HG03045 (cell line): ENCODE data around the gene ACLY.
A peak's percentile ranks its signal among the peaks of the same experiment; 100 is the strongest.

Source experiments
- ATAC-seq: cut with Tn5 transposase; IDR thresholded peaks from one replicate; pipeline ENCODE4 v1.9.1; 2021; ENCODE audit warnings: mild to moderate bottlenecking, moderate library complexity; ENCODE audit not compliant: unreplicated experiment

ACLY gene

GRCh38 chr17:41918314-41919164, at the start of gene ACLY:
TSS of gene ACLY (minus strand) at chr17:41918951. CDS start at chr17:41913873, 5,078 bp downstream.
- ATAC-seq, result peak; percentile 92

GRCh38 chr17:41967921-41968578, 49.3 kb upstream of the ACLY start:
- ATAC-seq, result no peak

GRCh38 chr17:41967141-41967920, 48.6 kb upstream of the ACLY start:
- no peak for ATAC-seq

- ATAC-seq, result peak; percentile 68
Measured at GRCh38 chr17:41966463-41967140, 47.9 kb upstream of the ACLY start, which contains the start of gene CNP. TSS of gene CNP (plus strand) at chr17:41966795. CDS start at chr17:41966885, 90 bp downstream.

- peak; percentile 40 for ATAC-seq
Measured at GRCh38 chr17:41965694-41966462, 47.1 kb upstream of the ACLY start.

GRCh38 chr17:41962768-41963434, 44.1 kb upstream of the ACLY start:
- no peak for ATAC-seq

- ATAC-seq, result no peak
Measured at GRCh38 chr17:41962111-41962510, 43.4 kb upstream of the ACLY start.

- no peak for ATAC-seq
Measured at GRCh38 chr17:41959336-41960095, 40.8 kb upstream of the ACLY start.

GRCh38 chr17:41959030-41959335, 40.2 kb upstream of the ACLY start:
- ATAC-seq, result no peak

- ATAC-seq, result no peak
Measured at GRCh38 chr17:41957869-41958439, 39.2 kb upstream of the ACLY start.

- no peak for ATAC-seq
Measured at GRCh38 chr17:41957031-41957868, 38.5 kb upstream of the ACLY start.

GRCh38 chr17:41956522-41956921, 37.8 kb upstream of the ACLY start:
- no peak for ATAC-seq

- no peak for ATAC-seq
Measured at GRCh38 chr17:41948762-41949460, 30.2 kb upstream of the ACLY start.

- ATAC-seq, result no peak
Measured at GRCh38 chr17:41944943-41945342, 26.2 kb upstream of the ACLY start.

GRCh38 chr17:41943492-41943891, 24.7 kb upstream of the ACLY start:
- no peak for ATAC-seq

GRCh38 chr17:41942626-41943373, 24.0 kb upstream of the ACLY start:
- no peak for ATAC-seq
